Measurements from ENCODE around the gene RYR2.

DNA sequence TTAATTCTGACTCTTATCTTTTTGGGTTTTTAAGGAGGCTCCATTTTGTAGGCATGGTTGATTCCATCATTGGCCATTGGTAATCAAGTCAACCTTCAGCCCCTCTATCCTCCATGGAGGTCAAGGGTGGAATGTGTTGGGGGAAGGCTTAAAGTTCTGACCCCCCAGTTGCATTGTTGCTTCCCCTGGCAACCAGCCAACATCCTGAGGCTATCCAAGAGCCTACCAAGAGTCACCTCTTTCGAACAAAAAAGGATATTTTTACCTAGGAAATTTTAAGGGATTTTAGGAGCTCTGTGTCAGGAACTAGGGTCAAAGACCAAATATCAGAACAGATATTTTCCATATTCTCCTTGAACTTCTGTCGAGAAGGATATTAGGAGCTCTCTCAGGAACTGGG, 251.8 kb downstream of the RYR2 start:
- no peak for TF ChIP-seq CTCF (IDR thresholded peaks at IDR 0.05)
- TF ChIP-seq EZH2 (IDR thresholded peaks at IDR 0.05): no peak
